Chondrocyte (in vitro differentiated cells): ENCODE measurements around the gene XXYLT1. TPM values are rescaled to one million over a fixed set of nuclear protein-coding genes. Genes with fewer than 3 reads are reported as not detected.

Experiments
- DNase-seq: peaks from one replicate; pipeline ENCODE4 v3.0.0; 2021; ENCODE audit warnings: mixed read lengths, low spot score
- H3K27ac Mint-ChIP-seq: one replicate; pipeline ENCODE4 v1.8.0; 2021; ENCODE audit warnings: mild to moderate bottlenecking, moderate library complexity, mixed read lengths; ENCODE audit not compliant: unreplicated experiment
- H3K27me3 Mint-ChIP-seq: 2 replicates; pipeline ENCODE4 v1.8.0; 2021; ENCODE audit warnings: low read depth, mixed read lengths
- H3K36me3 Mint-ChIP-seq: 2 replicates; pipeline ENCODE4 v1.8.0; 2021; ENCODE audit warnings: low read depth, mixed read lengths
- H3K4me1 Mint-ChIP-seq: 2 replicates; pipeline ENCODE4 v1.8.0; 2021; ENCODE audit warnings: low read depth, mild to moderate bottlenecking, mixed read lengths
- H3K4me3 Mint-ChIP-seq: one replicate; pipeline ENCODE4 v1.8.0; 2021; ENCODE audit warnings: mild to moderate bottlenecking, moderate library complexity, mixed read lengths; ENCODE audit not compliant: unreplicated experiment
- H3K9me3 Mint-ChIP-seq: 2 replicates; pipeline ENCODE4 v1.8.0; 2021; ENCODE audit warnings: low read depth, mixed read lengths
- CTCF ChIP-seq: fragments of 200-600 bp; sonication (generic); IDR thresholded peaks from 2 replicates; pipeline ENCODE4 v1.5.0; 2021; ENCODE audit warnings: antibody characterized with exemption, mild to moderate bottlenecking, moderate library complexity
- total RNA-seq: library from RNA; stranded (reverse); gene quantifications from 3 replicates; pipeline ENCODE4 v1.2.1, GENCODE V29; 2021

XXYLT1 gene
- total RNA-seq, 1 donor from 2014 or later = 32.7 TPM

- Mint-ChIP-seq H3K4me3 (no peak overlapping the region), H3K36me3 (no peaks in the 10 kb centered on the region), H3K9me3 (no peaks in the 10 kb centered on the region), H3K4me1 (peaks cover 8% of the 10 kb centered on the region), H3K27me3 (no peaks in the 10 kb centered on the region), H3K27ac (no peak overlapping the region)
- DNase-seq = no peak
- no peak for TF ChIP-seq CTCF
These were observed 25.4 kb downstream of the XXYLT1 start for GRCh38 chr3:195245531-195245951.

- peaks cover 1% of the 10 kb centered on the region for H3K36me3 Mint-ChIP-seq
- H3K27me3 Mint-ChIP-seq = no peaks in the 10 kb centered on the region
- no peak overlapping the region for H3K4me3 Mint-ChIP-seq
- DNase-seq = no peak
- H3K4me1 Mint-ChIP-seq = peaks cover 22% of the 10 kb centered on the region
- H3K9me3 Mint-ChIP-seq = no peaks in the 10 kb centered on the region
- H3K27ac Mint-ChIP-seq = no peak overlapping the region
- TF ChIP-seq CTCF = no peak
These were observed 29.2 kb downstream of the XXYLT1 start for GRCh38 chr3:195241592-195242355.

- H3K4me3 Mint-ChIP-seq = no peak overlapping the region
- no peak for TF ChIP-seq CTCF
- H3K27me3 Mint-ChIP-seq = no peaks in the 10 kb centered on the region
- DNase-seq = no peak
- H3K27ac Mint-ChIP-seq = no peak overlapping the region
- H3K9me3 Mint-ChIP-seq = no peaks in the 10 kb centered on the region
- peaks cover 19% of the 10 kb centered on the region for H3K4me1 Mint-ChIP-seq
- H3K36me3 Mint-ChIP-seq = peaks cover 1% of the 10 kb centered on the region
These were observed 30.0 kb downstream of the XXYLT1 start for GRCh38 chr3:195240939-195241338.

- peaks cover 1% of the 10 kb centered on the region for H3K36me3 Mint-ChIP-seq
- peaks cover 23% of the 10 kb centered on the region for H3K4me1 Mint-ChIP-seq
- H3K4me3 Mint-ChIP-seq = no peak overlapping the region
- H3K9me3 Mint-ChIP-seq = no peaks in the 10 kb centered on the region
- no peak overlapping the region for H3K27ac Mint-ChIP-seq
- DNase-seq = no peak
- TF ChIP-seq CTCF = no peak
- H3K27me3 Mint-ChIP-seq = no peaks in the 10 kb centered on the region
These were observed 30.7 kb downstream of the XXYLT1 start for GRCh38 chr3:195240171-195240701.

GRCh38 chr3:195239121-195239520 lies 31.8 kb downstream of the XXYLT1 start:
- Mint-ChIP-seq H3K36me3 (peaks cover 6% of the 10 kb centered on the region), H3K9me3 (peaks cover 2% of the 10 kb centered on the region), H3K27me3 (no peaks in the 10 kb centered on the region), H3K27ac (no peak overlapping the region), H3K4me1 (peaks cover 32% of the 10 kb centered on the region), H3K4me3 (no peak overlapping the region)
- DNase-seq = no peak
- TF ChIP-seq CTCF = peak; percentile 8
